Smooth muscle cell (in vitro differentiated cells): ENCODE data around the gene C10orf62. TPM values are rescaled to one million over a fixed set of nuclear protein-coding genes. Genes with fewer than 3 reads are reported as not detected.
A peak's percentile ranks its signal among the peaks of the same experiment; 100 is the strongest.

Source experiments
- DNase-seq: peaks from one replicate; lab custom pipeline; 2025; ENCODE audit not compliant: unreplicated experiment; lab: John Stamatoyannopoulos, UW
- H2AFZ ChIP-seq: fragments of 200-600 bp; sonication (generic); 2 replicates; pipeline ENCODE4 v1.6.0; 2016; ENCODE audit warnings: antibody characterized with exemption, low read depth, mild to moderate bottlenecking
- H3F3A ChIP-seq: fragments of 200-600 bp; sonication (generic); 2 replicates; pipeline ENCODE4 v1.6.0; 2017; ENCODE audit warnings: antibody characterized with exemption, low read depth
- H3K27ac ChIP-seq: fragments of 200-600 bp; sonication (generic); 2 replicates; pipeline ENCODE4 v1.5.1; 2016; ENCODE audit warnings: low read depth, mild to moderate bottlenecking
- H3K27me3 ChIP-seq: fragments of 200-600 bp; sonication (generic); 2 replicates; pipeline ENCODE4 v1.6.1; 2016; ENCODE audit warnings: low read depth, mild to moderate bottlenecking
- H3K36me3 ChIP-seq: fragments of 200-600 bp; sonication (generic); 2 replicates; pipeline ENCODE4 v1.5.1; 2016; ENCODE audit warnings: low read depth
- H3K4me1 ChIP-seq: fragments of 200-600 bp; sonication (generic); 2 replicates; pipeline ENCODE4 v1.5.1; 2016; ENCODE audit warnings: low read depth
- H3K4me2 ChIP-seq: fragments of 200-600 bp; sonication (generic); 2 replicates; pipeline ENCODE4 v1.6.0; 2016; ENCODE audit warnings: mild to moderate bottlenecking
- H3K4me3 ChIP-seq: fragments of 200-600 bp; sonication (generic); 2 replicates; pipeline ENCODE4 v1.5.1; 2016; ENCODE audit warnings: mild to moderate bottlenecking
- H3K79me2 ChIP-seq: fragments of 200-600 bp; sonication (generic); 2 replicates; pipeline ENCODE4 v1.6.0; 2016; ENCODE audit warnings: low read depth, mild to moderate bottlenecking
- H3K9ac ChIP-seq: fragments of 200-600 bp; sonication (generic); 2 replicates; pipeline ENCODE4 v1.6.0; 2016; ENCODE audit warnings: low read depth
- H3K9me3 ChIP-seq: fragments of 200-600 bp; sonication (generic); replicated peaks from 2 replicates; pipeline ENCODE4 v1.5.1; 2016; ENCODE audit warnings: low read depth
- H4K20me1 ChIP-seq: fragments of 200-600 bp; sonication (generic); 2 replicates; pipeline ENCODE4 v1.6.0; 2016; ENCODE audit warnings: low read depth
- CTCF ChIP-seq: fragments of 200-600 bp; sonication (generic); IDR thresholded peaks from 2 replicates; pipeline ENCODE4 v1.5.1; 2017; ENCODE audit warnings: borderline replicate concordance, mild to moderate bottlenecking, antibody characterized with exemption; ENCODE audit not compliant: insufficient read depth, poor library complexity, severe bottlenecking
- WGBS: methylation state at CpG from one replicate; pipeline ENCODE4 v1.1.7; 2016; ENCODE audit warnings: low lambda C conversion rate; 5-methylcytosine and 5-hydroxymethylcytosine counted together
- polyA plus RNA-seq: library from polyadenylated mRNA; unstranded; fragments of >200 nt; fragmentation: Nextera tagmentation; extraction: Ambion mirVana; gene quantifications from 2 replicates; pipeline ENCODE4 v1.2.1, GENCODE V29; 2016
- total RNA-seq: library from RNA; depleted of rRNA; stranded (reverse); fragments of >200 nt; gene quantifications from 2 replicates; pipeline ENCODE4 v1.2.3, GENCODE V29; 2014

C10orf62 gene
- not detected in 2 replicates for total RNA-seq
- polyA plus RNA-seq, result not detected in 2 replicates

- H3K9ac ChIP-seq, result no peak within 1 kb of the TSS
- no peaks in the 10 kb centered on the region for H3K79me2 ChIP-seq
- H4K20me1 ChIP-seq, result no peaks in the 10 kb centered on the region
- no peaks in the 10 kb centered on the region for H3K9me3 ChIP-seq
- WGBS, result 100% methylated on average over 1 of the region's 3 CpGs
- H3F3A ChIP-seq, result no peaks in the 10 kb centered on the region
- H3K27ac ChIP-seq, result no peak within 1 kb of the TSS
- H3K4me2 ChIP-seq, result no peak within 1 kb of the TSS
- TF ChIP-seq CTCF, result no peak
- H3K27me3 ChIP-seq, result no peaks in the 10 kb centered on the region
- no peaks in the 10 kb centered on the region for H3K36me3 ChIP-seq
- no peak for DNase-seq
- H3K4me3 ChIP-seq, result no peak within 1 kb of the TSS
- no peaks in the 10 kb centered on the region for H3K4me1 ChIP-seq
- no peak within 1 kb of the TSS for H2AFZ ChIP-seq
Measured at GRCh38 chr10:97589479-97589878, at the start of gene C10orf62. Gene C10orf62, plus strand, starts transcription at chr10:97589721. Its CDS starts 177 bp downstream, at chr10:97589898.

GRCh38 chr10:97540669-97541500 lies 48.6 kb upstream of the C10orf62 start:
- Histone ChIP-seq H3K79me2 (peaks cover 35% of the 10 kb centered on the region), H3K27me3 (no peaks in the 10 kb centered on the region), H3F3A (peaks cover 31% of the 10 kb centered on the region), H3K4me2 (peak overlapping the region; percentile 52), H3K36me3 (no peaks in the 10 kb centered on the region), H3K4me1 (peaks cover 31% of the 10 kb centered on the region), H2AFZ (no peak overlapping the region), H3K9ac (peak overlapping the region; percentile 88), H4K20me1 (no peaks in the 10 kb centered on the region), H3K4me3 (no peak overlapping the region), H3K27ac (peak overlapping the region; percentile 99), H3K9me3 (no peaks in the 10 kb centered on the region)
- peak; percentile 3 for TF ChIP-seq CTCF
- WGBS, result 73% methylated on average over 14 of the region's 14 CpGs
- DNase-seq, result no peak

GRCh38 chr10:97542169-97543024 lies 47.1 kb upstream of the C10orf62 start:
- Histone ChIP-seq H3K36me3 (no peaks in the 10 kb centered on the region), H3K79me2 (peaks cover 35% of the 10 kb centered on the region), H3K9me3 (no peaks in the 10 kb centered on the region), H3K4me3 (no peak overlapping the region), H3K4me1 (peaks cover 31% of the 10 kb centered on the region), H3K9ac (peak overlapping the region; percentile 93), H3K4me2 (peak overlapping the region; percentile 74), H3K27me3 (no peaks in the 10 kb centered on the region), H3F3A (peaks cover 31% of the 10 kb centered on the region), H4K20me1 (no peaks in the 10 kb centered on the region), H2AFZ (no peak overlapping the region), H3K27ac (peak overlapping the region; percentile 99)
- WGBS, result 22% methylated on average over 8 of the region's 9 CpGs
- DNase-seq, result peak; percentile 41
- TF ChIP-seq CTCF, result no peak
